LNCaP clone FGC (cell line): ENCODE measurements around the gene RFK.
A peak's percentile ranks its signal among the peaks of the same experiment; 100 is the strongest.
"Not testable (repeated sequence)": the region's sequence is repeated elsewhere in the genome, so short reads cannot be mapped to it uniquely, and the experiment has no call there.

Source experiments
- DNase-seq: peaks from one replicate; pipeline ENCODE4 v3.0.0-alpha.2; 2011; ENCODE audit warnings: low read depth
- H3K4me3 ChIP-seq: 2 replicates; pipeline ENCODE4 v1.5.1; 2011; ENCODE audit warnings: mild to moderate bottlenecking, low read depth, low read length, control low read depth
- CTCF ChIP-seq: IDR thresholded peaks from 2 replicates; pipeline ENCODE4 v1.5.1; 2012; ENCODE audit warnings: mild to moderate bottlenecking; ENCODE audit not compliant: control insufficient read depth, insufficient read depth; ENCODE audit errors: extremely low read depth

Gene RFK

GRCh38 chr9:76394195-76394959 is at the start of gene RFK:
TSS of gene RFK (minus strand) at chr9:76394426. CDS start at chr9:76394171, 255 bp downstream.
- peak; percentile 75 for DNase-seq
- TF ChIP-seq CTCF = peak; percentile 64
- peak within 1 kb of the TSS; percentile 63 for H3K4me3 ChIP-seq

DNA sequence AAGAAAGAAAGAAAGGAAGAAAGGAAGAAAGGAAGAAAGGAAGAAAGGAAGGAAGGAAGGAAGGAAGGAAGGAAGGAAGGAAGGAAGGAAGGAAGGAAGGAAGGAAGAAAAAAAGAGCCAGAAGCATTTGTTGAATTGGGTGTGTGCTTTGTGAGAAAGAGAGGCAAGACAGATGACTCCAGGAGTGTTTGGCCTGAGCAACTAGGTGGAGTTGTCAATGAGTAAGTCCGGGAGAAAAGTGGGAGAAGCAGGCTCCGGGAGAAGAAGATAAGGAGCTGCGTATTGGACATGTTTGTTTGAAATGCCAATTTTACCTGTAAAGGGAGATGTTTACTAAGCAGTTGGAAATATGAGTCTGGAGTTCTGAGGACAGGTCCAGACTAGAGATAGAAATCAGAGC is 49.7 kb upstream of the RFK start:
- no peak for TF ChIP-seq CTCF
- no peak overlapping the region for H3K4me3 ChIP-seq
- no peak for DNase-seq

- H3K4me3 ChIP-seq = no peak overlapping the region
- TF ChIP-seq CTCF = no peak
Measured at GRCh38 chr9:76441551-76442322, 47.5 kb upstream of the RFK start.

GRCh38 chr9:76438841-76439588 is 44.8 kb upstream of the RFK start:
- DNase-seq = no peak
- no peak overlapping the region for H3K4me3 ChIP-seq
- TF ChIP-seq CTCF = no peak

More at GRCh38 chr9:76441551-76442322, 47.5 kb upstream of the RFK start:
- DNase-seq = no peak

DNA sequence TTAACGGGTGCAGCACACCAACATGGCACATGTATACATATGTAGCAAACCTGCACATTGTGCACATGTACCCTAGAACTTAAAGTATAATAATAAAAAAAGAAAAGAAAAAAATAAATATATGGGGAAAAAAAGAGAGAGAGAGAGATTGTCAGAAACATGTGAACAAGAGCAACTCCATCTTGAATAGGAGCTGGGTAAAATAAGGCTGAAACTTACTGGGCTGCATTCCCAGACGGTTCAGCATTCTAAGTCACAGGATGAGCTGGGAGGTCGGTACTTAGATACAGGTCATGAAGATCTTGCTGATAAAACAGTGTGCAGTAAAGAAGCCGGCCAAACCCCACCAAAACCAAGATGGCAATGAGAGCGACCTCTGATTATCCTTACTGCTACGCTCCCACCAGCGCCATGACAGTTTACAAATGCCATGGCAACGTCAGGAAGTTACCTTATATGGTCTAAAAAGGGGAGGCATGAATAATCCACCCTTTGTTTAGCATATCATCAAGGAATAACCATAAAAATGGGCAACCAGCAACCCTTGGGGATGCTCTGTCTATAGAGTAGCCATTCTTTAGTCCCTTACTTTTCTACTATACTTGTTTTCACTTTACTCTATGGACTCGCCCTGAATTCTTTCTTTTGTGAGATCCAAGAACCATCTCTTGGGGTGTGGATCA is 42.9 kb upstream of the RFK start:
- not testable (repeated sequence) for DNase-seq, H3K4me3 ChIP-seq

- not testable (repeated sequence) for H3K4me3 ChIP-seq, DNase-seq
Measured at GRCh38 chr9:76434897-76435296, 40.7 kb upstream of the RFK start.

DNA sequence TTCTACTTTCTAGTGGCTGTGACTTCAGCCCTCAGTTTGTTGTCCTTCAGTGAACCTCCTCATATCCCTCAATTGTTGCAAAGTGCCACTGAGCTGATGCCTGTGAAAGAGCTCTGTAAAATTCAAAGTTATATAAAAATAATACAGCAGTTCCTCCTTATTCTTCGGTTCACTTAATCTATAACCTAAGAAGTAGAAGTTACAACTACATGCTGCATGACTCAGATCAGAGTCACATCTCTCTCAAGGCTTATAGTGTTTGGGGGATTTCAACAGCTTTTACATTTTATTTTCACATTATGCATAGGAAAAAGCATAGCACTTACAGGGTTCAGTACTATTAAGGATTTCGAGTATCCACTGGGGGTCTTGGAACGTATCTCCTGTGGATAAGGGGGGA is 39.6 kb upstream of the RFK start:
- DNase-seq = no peak
- TF ChIP-seq CTCF = no peak

More for the DNA sequence above, 39.6 kb upstream of the RFK start:
- H3K4me3 ChIP-seq = no peak overlapping the region
